DOHH2 (cell line): ENCODE data around the gene CNTN5.

Experiments
- H3F3A ChIP-seq: fragments of 200-600 bp; sonication (generic), shearing (Covaris generic); 2 replicates; pipeline ENCODE4 v1.6.0; 2016; ENCODE audit warnings: antibody characterized with exemption, mild to moderate bottlenecking; ENCODE audit not compliant: control insufficient read depth, insufficient read depth
- H3K27ac ChIP-seq: fragments of 200-600 bp; sonication (generic); 2 replicates; pipeline ENCODE4 v1.5.1; 2014; ENCODE audit warnings: low read depth, mild to moderate bottlenecking, low read length, moderate library complexity
- H3K27me3 ChIP-seq: fragments of 200-600 bp; sonication (generic); 2 replicates; pipeline ENCODE4 v1.6.1; 2014; ENCODE audit warnings: mild to moderate bottlenecking, low read length, mixed read lengths; ENCODE audit not compliant: control insufficient read depth
- H3K36me3 ChIP-seq: fragments of 200-600 bp; sonication (generic); 2 replicates; pipeline ENCODE4 v1.6.1; 2014; ENCODE audit warnings: mild to moderate bottlenecking, low read length, moderate library complexity, mixed read lengths; ENCODE audit not compliant: control insufficient read depth
- H3K4me1 ChIP-seq: fragments of 200-600 bp; sonication (generic); 2 replicates; pipeline ENCODE4 v1.6.1; 2014; ENCODE audit warnings: mild to moderate bottlenecking, low read length, mixed read lengths; ENCODE audit not compliant: control insufficient read depth
- H3K4me2 ChIP-seq: fragments of 200-600 bp; sonication (generic); 2 replicates; pipeline ENCODE4 v1.6.0; 2014; ENCODE audit warnings: mild to moderate bottlenecking, low read length, moderate library complexity
- H3K4me3 ChIP-seq: fragments of 200-600 bp; sonication (generic); 2 replicates; pipeline ENCODE4 v1.5.1; 2014; ENCODE audit warnings: mild to moderate bottlenecking, low read length, mixed read lengths
- H3K79me2 ChIP-seq: fragments of 200-600 bp; sonication (generic); 2 replicates; pipeline ENCODE4 v1.6.1; 2014; ENCODE audit warnings: mild to moderate bottlenecking, low read length, mixed read lengths; ENCODE audit not compliant: control insufficient read depth
- H3K9me2 ChIP-seq: fragments of 200-600 bp; sonication (generic); replicated peaks from 2 replicates; pipeline ENCODE4 v1.6.1; 2014; ENCODE audit warnings: mild to moderate bottlenecking, low read length, mixed read lengths; ENCODE audit not compliant: control insufficient read depth
- H3K9me3 ChIP-seq: fragments of 200-600 bp; sonication (generic); 2 replicates; pipeline ENCODE4 v1.6.1; 2014; ENCODE audit warnings: antibody characterized with exemption, low read length, mixed read lengths; ENCODE audit not compliant: control insufficient read depth, insufficient read depth
- H4K20me1 ChIP-seq: fragments of 200-600 bp; sonication (generic); 2 replicates; pipeline ENCODE4 v1.6.0; 2014; ENCODE audit warnings: low read depth, mild to moderate bottlenecking, antibody characterized with exemption, low read length, moderate library complexity; ENCODE audit not compliant: control insufficient read depth, insufficient read depth
- CTCF ChIP-seq: fragments of 200-600 bp; sonication (generic); IDR thresholded peaks from one replicate; pipeline ENCODE4 v1.5.1; 2014; ENCODE audit warnings: antibody characterized with exemption, mild to moderate bottlenecking, low read depth, low read length; ENCODE audit not compliant: poor library complexity, severe bottlenecking
- EZH2phosphoT487 ChIP-seq: fragments of 200-600 bp; sonication (generic); IDR thresholded peaks from 2 replicates; pipeline ENCODE4 v1.6.1; 2017; ENCODE audit warnings: borderline replicate concordance, mild to moderate bottlenecking, antibody characterized with exemption, low read length, moderate library complexity, mixed read lengths

The CNTN5 gene

GRCh38 chr11:99911116-99911515 is 890.4 kb downstream of the CNTN5 start:
- no peak overlapping the region for H3K27ac ChIP-seq
- H4K20me1 ChIP-seq: no peaks in the 10 kb centered on the region
- no peaks in the 10 kb centered on the region for H3K36me3 ChIP-seq
- no peaks in the 10 kb centered on the region for H3F3A ChIP-seq
- H3K27me3 ChIP-seq: no peaks in the 10 kb centered on the region
- no peak overlapping the region for H3K4me2 ChIP-seq
- H3K9me2 ChIP-seq: no peaks in the 10 kb centered on the region
- TF ChIP-seq CTCF (no peak), EZH2phosphoT487 (no peak)
- H3K4me3 ChIP-seq: no peak overlapping the region
- H3K4me1 ChIP-seq: no peaks in the 10 kb centered on the region
- no peaks in the 10 kb centered on the region for H3K79me2 ChIP-seq
- no peaks in the 10 kb centered on the region for H3K9me3 ChIP-seq

GRCh38 chr11:99916078-99916477 is 895.3 kb downstream of the CNTN5 start:
- Histone ChIP-seq H3K9me2 (no peaks in the 10 kb centered on the region), H3K27me3 (no peaks in the 10 kb centered on the region), H3K9me3 (no peaks in the 10 kb centered on the region), H3K4me3 (no peak overlapping the region), H3K4me2 (no peak overlapping the region), H3K79me2 (no peaks in the 10 kb centered on the region), H4K20me1 (no peaks in the 10 kb centered on the region), H3K36me3 (no peaks in the 10 kb centered on the region), H3F3A (no peaks in the 10 kb centered on the region), H3K27ac (no peak overlapping the region), H3K4me1 (no peaks in the 10 kb centered on the region)
- TF ChIP-seq EZH2phosphoT487 (no peak), CTCF (no peak)

GRCh38 chr11:99918761-99919160 is 898.0 kb downstream of the CNTN5 start:
- H3K36me3 ChIP-seq: no peaks in the 10 kb centered on the region
- H3K9me2 ChIP-seq: no peaks in the 10 kb centered on the region
- H3K4me2 ChIP-seq: no peak overlapping the region
- H3K79me2 ChIP-seq: no peaks in the 10 kb centered on the region
- no peaks in the 10 kb centered on the region for H3K9me3 ChIP-seq
- TF ChIP-seq EZH2phosphoT487 (no peak), CTCF (no peak)
- H3F3A ChIP-seq: no peaks in the 10 kb centered on the region
- H3K4me1 ChIP-seq: no peaks in the 10 kb centered on the region
- no peak overlapping the region for H3K4me3 ChIP-seq
- no peaks in the 10 kb centered on the region for H4K20me1 ChIP-seq
- H3K27me3 ChIP-seq: no peaks in the 10 kb centered on the region
- H3K27ac ChIP-seq: no peak overlapping the region

GRCh38 chr11:99920956-99921355 is 900.2 kb downstream of the CNTN5 start:
- Histone ChIP-seq H3K36me3 (no peaks in the 10 kb centered on the region), H3K4me3 (no peak overlapping the region), H3F3A (no peaks in the 10 kb centered on the region), H3K27ac (no peak overlapping the region), H3K9me2 (no peaks in the 10 kb centered on the region), H3K4me1 (no peaks in the 10 kb centered on the region), H4K20me1 (no peaks in the 10 kb centered on the region), H3K27me3 (no peaks in the 10 kb centered on the region), H3K79me2 (no peaks in the 10 kb centered on the region), H3K9me3 (no peaks in the 10 kb centered on the region), H3K4me2 (no peak overlapping the region)
- no peak for TF ChIP-seq CTCF
- no peak for TF ChIP-seq EZH2phosphoT487
